ENCODE data around the gene ARHGEF1. TPM values are rescaled to one million over a fixed set of nuclear protein-coding genes. Genes with fewer than 3 reads are reported as not detected.

ARHGEF1 gene
- total RNA-seq, 1 experiment from 2014 or later = 50.8 TPM

DNA sequence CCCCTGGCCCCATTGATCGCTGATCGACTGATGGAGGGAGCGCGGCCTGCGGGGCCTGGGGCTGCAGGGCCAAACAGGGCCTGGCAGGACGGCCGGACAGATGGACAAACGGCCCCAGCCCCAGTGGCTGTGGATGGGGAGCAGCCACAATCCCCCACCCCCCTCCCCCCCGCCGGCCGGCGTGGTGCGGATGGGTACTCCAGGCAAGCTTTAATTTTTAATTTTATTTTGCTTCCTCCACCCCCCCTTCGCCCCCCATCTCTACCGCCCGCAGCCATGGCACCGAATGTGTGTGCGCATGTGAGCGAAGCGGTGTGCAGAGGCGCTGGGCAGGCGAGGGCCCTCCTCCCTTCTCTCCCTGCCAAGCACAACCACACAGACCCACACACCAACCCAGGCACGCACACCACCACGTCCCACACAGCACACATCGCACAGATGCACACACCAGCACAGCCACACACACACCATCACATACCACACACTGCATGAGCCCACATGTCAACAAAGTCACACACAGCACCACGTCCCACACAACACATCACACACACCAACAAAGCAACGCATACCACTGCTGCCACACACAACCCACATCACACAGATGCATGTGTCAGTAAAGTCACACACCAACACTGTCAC is 32.9 kb downstream of the ARHGEF1 start:
- no TSS peak for BruUV-seq (replicated peaks)
- POLR2A ChIA-PET (ENCODE audit: unreplicated experiment) = no interaction called here
- TF ChIP-seq EZH2phosphoT487 (IDR thresholded peaks at IDR 0.05; ENCODE audit: borderline replicate concordance, low read length) = no peak
- TF ChIP-seq, protein P1, sequence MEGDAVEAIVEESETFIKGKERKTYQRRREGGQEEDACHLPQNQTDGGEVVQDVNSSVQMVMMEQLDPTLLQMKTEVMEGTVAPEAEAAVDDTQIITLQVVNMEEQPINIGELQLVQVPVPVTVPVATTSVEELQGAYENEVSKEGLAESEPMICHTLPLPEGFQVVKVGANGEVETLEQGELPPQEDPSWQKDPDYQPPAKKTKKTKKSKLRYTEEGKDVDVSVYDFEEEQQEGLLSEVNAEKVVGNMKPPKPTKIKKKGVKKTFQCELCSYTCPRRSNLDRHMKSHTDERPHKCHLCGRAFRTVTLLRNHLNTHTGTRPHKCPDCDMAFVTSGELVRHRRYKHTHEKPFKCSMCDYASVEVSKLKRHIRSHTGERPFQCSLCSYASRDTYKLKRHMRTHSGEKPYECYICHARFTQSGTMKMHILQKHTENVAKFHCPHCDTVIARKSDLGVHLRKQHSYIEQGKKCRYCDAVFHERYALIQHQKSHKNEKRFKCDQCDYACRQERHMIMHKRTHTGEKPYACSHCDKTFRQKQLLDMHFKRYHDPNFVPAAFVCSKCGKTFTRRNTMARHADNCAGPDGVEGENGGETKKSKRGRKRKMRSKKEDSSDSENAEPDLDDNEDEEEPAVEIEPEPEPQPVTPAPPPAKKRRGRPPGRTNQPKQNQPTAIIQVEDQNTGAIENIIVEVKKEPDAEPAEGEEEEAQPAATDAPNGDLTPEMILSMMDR (conservative IDR thresholded peaks at IDR 0.05; ENCODE audit: low read depth, low read length) = no peak
- TF ChIP-seq EZH2 (IDR thresholded peaks at IDR 0.05; ENCODE audit: low read length, unreplicated experiment) = no peak
- Histone ChIP-seq H3K27me3 (ENCODE audit: low read length) (peaks cover 28% of the 10 kb centered on the region), H4K20me1 (ENCODE audit: low read length) (no peaks in the 10 kb centered on the region), H2AFZ (ENCODE audit: low read length) (no peak overlapping the region), H3K9ac (ENCODE audit: low read length) (no peak overlapping the region), H3K9me3 (ENCODE audit: low read length) (no peaks in the 10 kb centered on the region), H3K4me2 (ENCODE audit: low read length) (no peak overlapping the region), H3K4me3 (ENCODE audit: low read length) (no peak overlapping the region), H3F3A (ENCODE audit: low read length, unreplicated experiment) (no peaks in the 10 kb centered on the region), H3K27ac (ENCODE audit: low read length) (no peak overlapping the region), H3K79me2 (ENCODE audit: low read length) (no peaks in the 10 kb centered on the region), H3K36me3 (ENCODE audit: low read depth, low read length) (no peaks in the 10 kb centered on the region), H3K9me2 (replicated peaks; ENCODE audit: low read length) (no peaks in the 10 kb centered on the region), H3K4me1 (ENCODE audit: insufficient read depth, low read length) (no peaks in the 10 kb centered on the region)
- DNase-seq (no peak), ATAC-seq (no peak)
- CTCF ChIA-PET = no interaction called here
- intact Hi-C loops (cut with micrococcal nuclease) = no loop called here

DNA sequence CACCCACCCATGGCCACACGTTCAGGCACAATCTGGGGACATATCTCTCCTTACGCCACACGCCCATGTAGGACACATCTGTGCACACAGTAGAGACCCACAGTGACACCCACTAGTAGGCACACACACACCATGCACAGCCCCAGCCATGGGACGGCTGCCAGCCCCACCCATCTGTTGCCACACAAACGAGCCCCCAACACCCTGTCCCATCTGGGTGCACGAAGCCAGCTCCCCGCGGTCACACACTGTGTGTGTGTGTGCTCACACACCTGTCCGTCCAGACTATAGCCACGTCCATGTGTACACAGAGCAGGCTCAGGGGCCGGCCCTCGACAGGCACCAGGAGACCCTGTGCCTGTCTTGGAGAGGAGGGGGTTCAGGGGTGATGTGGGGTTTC is 34.7 kb downstream of the ARHGEF1 start:
- DNase-seq = no peak
- H3K79me2 ChIP-seq (ENCODE audit: low read length) = no peaks in the 10 kb centered on the region
- no peak for ATAC-seq
- TF ChIP-seq EZH2 (IDR thresholded peaks at IDR 0.05; ENCODE audit: low read length, unreplicated experiment) (no peak), EZH2phosphoT487 (IDR thresholded peaks at IDR 0.05; ENCODE audit: borderline replicate concordance, low read length) (no peak)
- TF ChIP-seq, protein P1 (conservative IDR thresholded peaks at IDR 0.05; ENCODE audit: low read depth, low read length) = no peak
- no peak overlapping the region for H2AFZ ChIP-seq (ENCODE audit: low read length)
- no peaks in the 10 kb centered on the region for H3F3A ChIP-seq (ENCODE audit: low read length, unreplicated experiment)
- no peaks in the 10 kb centered on the region for H3K9me2 ChIP-seq (replicated peaks; ENCODE audit: low read length)
- no peak overlapping the region for H3K27ac ChIP-seq (ENCODE audit: low read length)
- no TSS peak for BruUV-seq (replicated peaks)
- peaks cover 24% of the 10 kb centered on the region for H3K27me3 ChIP-seq (ENCODE audit: low read length)
- no peaks in the 10 kb centered on the region for H4K20me1 ChIP-seq (ENCODE audit: low read length)
- intact Hi-C loops (cut with micrococcal nuclease) = no loop called here
- no peaks in the 10 kb centered on the region for H3K4me1 ChIP-seq (ENCODE audit: insufficient read depth, low read length)
- no peak overlapping the region for H3K4me3 ChIP-seq (ENCODE audit: low read length)
- H3K4me2 ChIP-seq (ENCODE audit: low read length) = no peak overlapping the region
- POLR2A ChIA-PET (ENCODE audit: unreplicated experiment) = no interaction called here
- no peak overlapping the region for H3K9ac ChIP-seq (ENCODE audit: low read length)
- no peaks in the 10 kb centered on the region for H3K9me3 ChIP-seq (ENCODE audit: low read length)
- H3K36me3 ChIP-seq (ENCODE audit: low read depth, low read length) = no peaks in the 10 kb centered on the region
- CTCF ChIA-PET = no interaction called here

DNA sequence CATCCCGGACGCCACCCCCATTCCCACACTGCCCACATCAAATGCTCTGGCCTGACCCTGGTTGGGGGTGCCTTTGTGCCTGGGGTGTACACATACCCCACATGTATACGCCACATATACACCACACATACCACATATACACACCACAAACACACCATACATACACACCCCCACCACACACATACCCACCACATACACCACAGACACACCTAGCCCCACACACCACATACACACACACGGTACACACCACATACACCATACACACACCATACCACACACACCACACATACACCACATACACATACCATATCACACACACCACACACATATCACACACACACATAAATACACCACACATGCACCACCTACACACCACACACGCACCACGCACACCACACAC is 35.1 kb downstream of the ARHGEF1 start:
- intact Hi-C loops (cut with micrococcal nuclease) = no loop called here

More for the DNA sequence above, 35.1 kb downstream of the ARHGEF1 start:
- no peaks in the 10 kb centered on the region for H3K9me3 ChIP-seq (ENCODE audit: low read length)
- no peaks in the 10 kb centered on the region for H3F3A ChIP-seq (ENCODE audit: low read length, unreplicated experiment)
- H3K27me3 ChIP-seq (ENCODE audit: low read length) = peaks cover 24% of the 10 kb centered on the region
- H3K9me2 ChIP-seq (replicated peaks; ENCODE audit: low read length) = no peaks in the 10 kb centered on the region
- H3K9ac ChIP-seq (ENCODE audit: low read length) = no peak overlapping the region
- ATAC-seq (no peak), DNase-seq (no peak)
- POLR2A ChIA-PET (ENCODE audit: unreplicated experiment) = no interaction called here
- BruUV-seq (replicated peaks) = no TSS peak
- no peak overlapping the region for H3K4me3 ChIP-seq (ENCODE audit: low read length)
- CTCF ChIA-PET = no interaction called here
- H4K20me1 ChIP-seq (ENCODE audit: low read length) = no peaks in the 10 kb centered on the region
- no peak overlapping the region for H3K4me2 ChIP-seq (ENCODE audit: low read length)
- no peak for TF ChIP-seq EZH2 (IDR thresholded peaks at IDR 0.05; ENCODE audit: low read length, unreplicated experiment)
- TF ChIP-seq, protein P1 (conservative IDR thresholded peaks at IDR 0.05; ENCODE audit: low read depth, low read length) = no peak
- TF ChIP-seq EZH2phosphoT487 (IDR thresholded peaks at IDR 0.05; ENCODE audit: borderline replicate concordance, low read length) = no peak
- no peaks in the 10 kb centered on the region for H3K79me2 ChIP-seq (ENCODE audit: low read length)
- no peaks in the 10 kb centered on the region for H3K4me1 ChIP-seq (ENCODE audit: insufficient read depth, low read length)
- H3K36me3 ChIP-seq (ENCODE audit: low read depth, low read length) = no peaks in the 10 kb centered on the region
- H3K27ac ChIP-seq (ENCODE audit: low read length) = no peak overlapping the region
- no peak overlapping the region for H2AFZ ChIP-seq (ENCODE audit: low read length)
